Vagina (tissue), 2 donors: Measurements from ENCODE around the gene MAS1. TPM values are rescaled to one million over a fixed set of nuclear protein-coding genes. Genes with fewer than 3 reads are reported as not detected.

Experiments
- DNase-seq, 2 donors: peaks; one replicate each; pipeline ENCODE4 v3.0.0-alpha.2; 2017; ENCODE audit errors: extremely low spot score in 2 of 2
- H3K27ac ChIP-seq: fragments of 200-600 bp; sonication (generic); one replicate; pipeline ENCODE4 v1.5.1; 2019
- H3K27me3 ChIP-seq: fragments of 200-600 bp; sonication (generic); one replicate; pipeline ENCODE4 v1.5.1; 2019
- H3K36me3 ChIP-seq, 2 donors: fragments of 200-600 bp; sonication (generic); one replicate each; pipeline ENCODE4 v1.5.1; 2017 to 2019
- H3K4me1 ChIP-seq: fragments of 200-600 bp; sonication (generic); one replicate; pipeline ENCODE4 v1.5.1; 2019
- H3K4me3 ChIP-seq, 2 donors: fragments of 200-600 bp; sonication (generic); 1 replicate in 1 of 2; 2 replicates in 1 of 2; pipeline ENCODE4 v1.5.1; 2016 to 2019
- H3K9me3 ChIP-seq: fragments of 200-600 bp; sonication (generic); one replicate; pipeline ENCODE4 v1.5.1; 2019
- CTCF ChIP-seq, 3 experiments: fragments of 450-650 bp in 2 of 3; fragments of 200-600 bp in 1 of 3; sonication (generic) in 1 of 3; IDR thresholded peaks; one replicate each; pipeline ENCODE4 v1.5.1; 2017 to 2019; ENCODE audit warnings: antibody characterized with exemption in 3 of 3, mild to moderate bottlenecking in 2 of 3, moderate library complexity in 2 of 3
- POLR2A ChIP-seq, 2 donors: fragments of 450-650 bp; IDR thresholded peaks; one replicate each; pipeline ENCODE4 v1.6.1; 2017; ENCODE audit warnings: antibody characterized with exemption in 2 of 2, mild to moderate bottlenecking in 2 of 2, moderate library complexity in 2 of 2
- POLR2AphosphoS5 ChIP-seq, 2 donors: sonication (generic); formaldehyde crosslinking; IDR thresholded peaks; one replicate each; pipeline ENCODE4 v1.9.0; 2017; ENCODE audit warnings: antibody characterized with exemption in 2 of 2, mild to moderate bottlenecking in 2 of 2, low read depth in 1 of 2; ENCODE audit not compliant: insufficient read depth in 1 of 2
- intact Hi-C: fragments of 100-400 bp; cut with DNase I; formaldehyde crosslinking; loops from one replicate; pipeline ENCODE4 v1.15.1; 2023
- total RNA-seq: library from RNA; depleted of rRNA; stranded (reverse); fragments of >200 nt; gene quantifications from one replicate; pipeline ENCODE4 v1.2.3, GENCODE V29; 2016

MAS1 gene
- total RNA-seq, 1 donor from 2014 or later = 0.49 TPM

GRCh38 chr6:159935065-159935464 lies 44.3 kb downstream of the MAS1 start:
- Histone ChIP-seq H3K4me1 (peaks cover 11% of the 10 kb centered on the region), H3K36me3 (no peaks in the 10 kb centered on the region), H3K27ac (no peak overlapping the region), H3K9me3 (no peaks in the 10 kb centered on the region), H3K4me3 (no peak overlapping the region), H3K27me3 (no peaks in the 10 kb centered on the region)
- TF ChIP-seq CTCF (IDR thresholded peaks at IDR 0.05) (no peak), POLR2A (IDR thresholded peaks at IDR 0.05) (no peak), POLR2AphosphoS5 (IDR thresholded peaks at IDR 0.05; ENCODE audit: insufficient read depth in 1 of 2, low read depth in 1 of 2) (no peak)
- DNase-seq = no peak
- intact Hi-C loops = no loop called here

- intact Hi-C loops = no loop called here
- H3K4me3 ChIP-seq = no peak overlapping the region
- peaks cover 11% of the 10 kb centered on the region for H3K4me1 ChIP-seq
- H3K9me3 ChIP-seq = no peaks in the 10 kb centered on the region
- no peak overlapping the region for H3K27ac ChIP-seq
- TF ChIP-seq POLR2AphosphoS5 (IDR thresholded peaks at IDR 0.05; ENCODE audit: insufficient read depth in 1 of 2, low read depth in 1 of 2) (no peak), CTCF (IDR thresholded peaks at IDR 0.05) (no peak), POLR2A (IDR thresholded peaks at IDR 0.05) (no peak)
- H3K36me3 ChIP-seq = no peaks in the 10 kb centered on the region
- H3K27me3 ChIP-seq = no peaks in the 10 kb centered on the region
- no peak for DNase-seq
Measured at GRCh38 chr6:159935633-159936032, 44.8 kb downstream of the MAS1 start.

GRCh38 chr6:159939591-159940016 lies 48.8 kb downstream of the MAS1 start:
- DNase-seq = no peak
- TF ChIP-seq POLR2AphosphoS5 (IDR thresholded peaks at IDR 0.05; ENCODE audit: insufficient read depth in 1 of 2, low read depth in 1 of 2) (no peak), CTCF (IDR thresholded peaks at IDR 0.05) (no peak), POLR2A (IDR thresholded peaks at IDR 0.05) (no peak)

More at GRCh38 chr6:159939591-159940016, 48.8 kb downstream of the MAS1 start:
- no peak overlapping the region for H3K4me3 ChIP-seq
- no peak overlapping the region for H3K27ac ChIP-seq
- no peaks in the 10 kb centered on the region for H3K36me3 ChIP-seq
- peaks cover 13% of the 10 kb centered on the region for H3K4me1 ChIP-seq
- no peaks in the 10 kb centered on the region for H3K27me3 ChIP-seq
- intact Hi-C loops = loop anchor here (5.0 kb wide), 1 partner anchor 77 kb away; no protein-coding TSS in a partner anchor
- H3K9me3 ChIP-seq = no peaks in the 10 kb centered on the region

Other genes starting within 250 kb of the MAS1 start
- 597 TPM for gene SOD2, start 197.7 kb upstream of the MAS1 start, total RNA-seq
- gene WTAP, start 163.5 kb upstream of the MAS1 start, total RNA-seq = 85.0 TPM
- gene ACAT2, start 128.9 kb upstream of the MAS1 start, total RNA-seq = 11.3 TPM
- gene TCP1, start 101.4 kb upstream of the MAS1 start, total RNA-seq = 80.8 TPM
- 58.7 TPM for gene MRPL18, start 100.5 kb upstream of the MAS1 start, total RNA-seq
- gene PNLDC1, start 90.7 kb upstream of the MAS1 start, total RNA-seq = not detected
- 73.4 TPM for gene IGF2R, start 78.1 kb downstream of the MAS1 start, total RNA-seq
- 1.2 TPM for gene SLC22A1, start 230.8 kb downstream of the MAS1 start, total RNA-seq